GM12878 (cell line): ENCODE data around the gene MTMR4. TPM values are rescaled to one million over a fixed set of nuclear protein-coding genes. Genes with fewer than 3 reads are reported as not detected.

Experiments
- ATAC-seq: fragments of 200-7000 bp; cut with Tn5 transposase; 3 replicates; pipeline ENCODE4 v1.9.1; 2020; ENCODE audit warnings: mild to moderate bottlenecking, moderate library complexity
- BruUV-seq: library from RNA; stranded (reverse); fragments of 400-500 nt; replicated peaks from 2 replicates; lab custom pipeline; 2021; lab: Mats Ljungman, UMichigan
- CTCF ChIA-PET: fragments of 300-600 bp; sonication (Branson Sonifier 250); formaldehyde crosslinking; extraction: SDS; loops from one replicate; lab custom pipeline; 2021; ENCODE audit warnings: inconsistent platforms; lab: Yijun Ruan, JAX
- POLR2A ChIA-PET: fragments of 350-600 bp; formaldehyde crosslinking; extraction: SDS; loops from one replicate; lab custom pipeline; 2021; ENCODE audit warnings: inconsistent platforms; lab: Charles Lee
- RAD21 ChIA-PET: fragments of 300-600 bp; sonication (Branson Sonifier 250); formaldehyde crosslinking; loops from one replicate; lab custom pipeline; 2023; ENCODE audit warnings: antibody characterized with exemption; ENCODE audit not compliant: unreplicated experiment; lab: Charles Lee
- SMC1A ChIA-PET: fragments of 300-600 bp; sonication (Branson Sonifier 250); formaldehyde crosslinking; loops from one replicate; lab custom pipeline; 2023; ENCODE audit not compliant: unreplicated experiment, uncharacterized antibody; lab: Charles Lee
- DNase-seq: peaks from one replicate; pipeline ENCODE4 v3.0.0-alpha.2; 2011; ENCODE audit warnings: low read depth, low spot score
- FAIRE-seq: peaks from 3 replicates; lab custom pipeline; 2011; peaks lifted over from hg19 to GRCh38; lab: Jason Lieb, UNC
- H2AFZ ChIP-seq: 2 replicates; pipeline ENCODE4 v1.6.0; 2011; ENCODE audit warnings: low read depth, low read length, control low read depth; ENCODE audit not compliant: control insufficient read depth
- H3K27ac ChIP-seq: 2 replicates; pipeline ENCODE4 v1.5.1; 2011; ENCODE audit warnings: control low read depth; ENCODE audit not compliant: control insufficient read depth, insufficient read depth
- H3K27me3 ChIP-seq, 2 experiments: replicated peaks in 1 of 2; 2 replicates each; pipeline versions ENCODE4 v1.6.0 to v1.6.1; 2011; ENCODE audit warnings: low read length in 1 of 2; ENCODE audit not compliant: control insufficient read depth in 2 of 2, insufficient read depth in 2 of 2
- H3K36me3 ChIP-seq, 2 experiments: 2 replicates each; pipeline ENCODE4 v1.5.1; 2011; ENCODE audit warnings: low read length in 1 of 2; ENCODE audit not compliant: control insufficient read depth in 2 of 2, insufficient read depth in 2 of 2
- H3K4me1 ChIP-seq: 2 replicates; pipeline ENCODE4 v1.6.1; 2011; ENCODE audit warnings: mild to moderate bottlenecking, low read length, moderate library complexity, mixed read lengths; ENCODE audit not compliant: control insufficient read depth, insufficient read depth
- H3K4me2 ChIP-seq: 2 replicates; pipeline ENCODE4 v1.6.0; 2011; ENCODE audit warnings: control low read depth; ENCODE audit not compliant: control insufficient read depth, insufficient read depth
- H3K4me3 ChIP-seq: fragments of 200-600 bp; sonication (generic); 2 replicates; pipeline ENCODE4 v1.5.1; 2016
- H3K79me2 ChIP-seq: 2 replicates; pipeline ENCODE4 v1.6.0; 2011; ENCODE audit warnings: low read length; ENCODE audit not compliant: control insufficient read depth, insufficient read depth
- H3K9ac ChIP-seq: 2 replicates; pipeline ENCODE4 v1.8.0; 2011; ENCODE audit warnings: low read length, control low read depth, mixed read lengths; ENCODE audit not compliant: control insufficient read depth, insufficient read depth
- H3K9me3 ChIP-seq: replicated peaks from 3 replicates; pipeline ENCODE4 v1.5.1; 2011; ENCODE audit warnings: mild to moderate bottlenecking, low read length; ENCODE audit not compliant: control insufficient read depth, insufficient read depth
- H4K20me1 ChIP-seq: 2 replicates; pipeline ENCODE4 v1.6.0; 2011; ENCODE audit not compliant: control insufficient read depth, insufficient read depth
- BMI1 ChIP-seq: fragments of 450-650 bp; IDR thresholded peaks from 2 replicates; pipeline ENCODE4 v1.6.1; 2016; ENCODE audit warnings: mild to moderate bottlenecking, moderate library complexity, borderline replicate concordance
- E2F4 ChIP-seq: IDR thresholded peaks from 2 replicates; pipeline ENCODE4 v1.6.1; 2012; ENCODE audit warnings: low read depth, low read length, improper control_type of control experiment
- E2F8 ChIP-seq: fragments of 450-650 bp; IDR thresholded peaks from 2 replicates; pipeline ENCODE4 v1.6.1; 2018; ENCODE audit warnings: mild to moderate bottlenecking, low read depth, moderate library complexity; ENCODE audit not compliant: partially characterized antibody
- MYB ChIP-seq: fragments of 150-350 bp; IDR thresholded peaks from 2 replicates; pipeline ENCODE4 v1.6.1; 2014; ENCODE audit warnings: mild to moderate bottlenecking, low read depth, low read length, borderline replicate concordance
- NR2C2 ChIP-seq: IDR thresholded peaks from 2 replicates; pipeline ENCODE4 v1.6.1; 2011; ENCODE audit warnings: borderline replicate concordance, low read depth; ENCODE audit not compliant: control insufficient read depth, insufficient read length
- POU2F2 ChIP-seq: IDR thresholded peaks from 3 replicates; pipeline ENCODE4 v1.6.1; 2011; ENCODE audit warnings: low read depth, mild to moderate bottlenecking, low read length, borderline replicate concordance
- RCOR1 ChIP-seq: conservative IDR thresholded peaks from 2 replicates; pipeline ENCODE4 v1.6.1; 2012; ENCODE audit warnings: low read depth, low read length, improper control_type of control experiment
- RELB ChIP-seq: fragments of 450-650 bp; IDR thresholded peaks from 2 replicates; pipeline ENCODE4 v1.6.1; 2017; ENCODE audit warnings: low read depth, mild to moderate bottlenecking, moderate library complexity
- SP1 ChIP-seq: IDR thresholded peaks from one replicate; pipeline ENCODE4 v1.6.1; 2011; ENCODE audit warnings: low read depth, low read length
- TCF7 ChIP-seq: IDR thresholded peaks from 2 replicates; pipeline ENCODE4 v1.6.1; 2014; ENCODE audit warnings: antibody characterized with exemption, borderline replicate concordance
- ZBTB33 ChIP-seq: fragments of 450-650 bp; IDR thresholded peaks from 2 replicates; pipeline ENCODE4 v1.6.1; 2017; ENCODE audit warnings: mild to moderate bottlenecking
- WGBS: methylation state at CpG from one replicate; pipeline ENCODE4 v1.1.6; 2016; ENCODE audit warnings: low lambda C conversion rate; ENCODE audit not compliant: insufficient replicate concordance, insufficient coverage; ENCODE audit errors: missing lambda C conversion rate; 5-methylcytosine and 5-hydroxymethylcytosine counted together
- in situ Hi-C: fragments of 300-500 bp; cut with MboI; formaldehyde crosslinking; loops from 9 replicates; pipeline ENCODE4 v1.14.3; 2018; ENCODE audit warnings: mixed read lengths
- intact Hi-C: fragments of 100-400 bp; cut with micrococcal nuclease; formaldehyde crosslinking; loops from one replicate; pipeline ENCODE4 v1.14.2; 2022; ENCODE audit not compliant: unreplicated experiment
- polyA plus RNA-seq, 11 experiments: library from polyadenylated mRNA; depleted of rRNA in 4 of 11; unstranded in 6 of 11; stranded (reverse) in 5 of 11; fragments of >200 nt; fragmentation: Nextera tagmentation in 4 of 11; fragmentation: Illumina TruSeq in 1 of 11; extraction: Ambion mirVana in 4 of 11; extraction: Trizol in 1 of 11; gene quantifications; 1 replicate in 1 of 11; 2 replicates in 10 of 11; pipeline versions ENCODE4 v1.2.1 to v1.2.3, GENCODE V29; 2011 to 2016; ENCODE audit warnings: inconsistent platforms in 2 of 11, missing spikeins in 2 of 11, low read depth in 1 of 11
- total RNA-seq, 4 experiments: library from RNA; depleted of rRNA in 3 of 4; stranded (reverse); fragments of >200 nt in 3 of 4; fragmentation: Illumina TruSeq in 1 of 4; extraction: Trizol in 1 of 4; gene quantifications; 2 replicates each; pipeline versions ENCODE4 v1.2.1 to v1.2.3, GENCODE V29; 2013 to 2021

The MTMR4 gene
- total and polyA plus RNA-seq, 10 of the 15 experiments (the other 5 are each of a cell fraction or from before 2014, with no cell fraction given) = 12.8 to 127 (median 53.2) TPM

GRCh38 chr17:58493506-58493905, 20.9 kb downstream of the MTMR4 start:
- BruUV-seq = no TSS peak

More at GRCh38 chr17:58493506-58493905, 20.9 kb downstream of the MTMR4 start:
- Histone ChIP-seq H3K27ac (no peak overlapping the region), H3K4me3 (no peak overlapping the region), H3K27me3 (no peaks in the 10 kb centered on the region; a peak in 1 of 4 replicates), H3K36me3 (peaks cover 28 to 59% of the 10 kb centered on the region in 2 experiments), H3K9me3 (no peaks in the 10 kb centered on the region), H3K9ac (no peak overlapping the region), H4K20me1 (no peaks in the 10 kb centered on the region; the same call in 1 of the 2 replicates), H3K4me2 (no peak overlapping the region), H3K4me1 (no peaks in the 10 kb centered on the region), H3K79me2 (peaks cover 2% of the 10 kb centered on the region; the same call in 1 of the 2 replicates), H2AFZ (no peak overlapping the region)
- ChIA-PET CTCF (interaction anchor here (0.7 kb wide), 1 partner anchor 214 kb away, joined by 3 read pairs; no protein-coding TSS in a partner anchor), RAD21 (no interaction called here), SMC1A (interaction anchor here (0.9 to 1.3 kb wide), 2 partner anchors 20 to 65 kb away, joined by 3 to 4 read pairs; no protein-coding TSS in a partner anchor), POLR2A (interaction anchor here (0.5 to 1.4 kb wide), 3 partner anchors 18 to 457 kb away, joined by 3 to 5 read pairs (median 4); no protein-coding TSS in a partner anchor)
- 99% methylated on average over 4 of the region's 4 CpGs for WGBS
- in situ Hi-C loops (no loop called here), intact Hi-C loops (no loop called here)
- DNase-seq (no peak), ATAC-seq (no peak), FAIRE-seq (no peak)
- TF ChIP-seq NR2C2 (no peak), MYB (no peak), RCOR1 (no peak), SP1 (no peak), BMI1 (no peak), ZBTB33 (no peak), TCF7 (no peak), E2F4 (no peak), RELB (no peak), E2F8 (no peak), POU2F2 (no peak)
